Endothelial cell of umbilical vein (primary cell): ENCODE results near the gene CCER1. TPM values are rescaled to one million over a fixed set of nuclear protein-coding genes. Genes with fewer than 3 reads are reported as not detected.

Experiments used
- BruUV-seq: library from RNA; stranded (reverse); fragments of 400-500 nt; replicated peaks from 2 replicates; lab custom pipeline; 2021; lab: Mats Ljungman, UMichigan
- CTCF ChIA-PET: fragments of 300-600, 350-600 bp; sonication (Branson Sonifier 250); formaldehyde crosslinking; loops from one replicate; lab custom pipeline; 2021; ENCODE audit warnings: antibody characterized with exemption, inconsistent platforms; lab: Charles Lee
- POLR2A ChIA-PET: fragments of 300-600, 350-600 bp; sonication (Branson Sonifier 250); formaldehyde crosslinking; loops from one replicate; lab custom pipeline; 2021; ENCODE audit warnings: antibody characterized with exemption, inconsistent platforms; lab: Charles Lee
- DNase-seq: peaks from one replicate; pipeline ENCODE4 v3.0.0-alpha.2; 2011; ENCODE audit warnings: low read depth, low spot score
- FAIRE-seq: peaks from 2 replicates; lab custom pipeline; 2011; peaks lifted over from hg19 to GRCh38; lab: Jason Lieb, UNC
- H2AFZ ChIP-seq: 2 replicates; pipeline ENCODE4 v1.6.0; 2012; ENCODE audit warnings: low read depth, low read length, control low read depth, inconsistent platforms
- H3K27ac ChIP-seq: 2 replicates; pipeline ENCODE4 v1.5.1; 2011; ENCODE audit warnings: low read depth, mild to moderate bottlenecking, control low read depth, low read length, moderate library complexity; ENCODE audit not compliant: insufficient read depth
- H3K27me3 ChIP-seq, 2 experiments: 2 replicates each; pipeline versions ENCODE4 v1.6.0 to v1.6.1; 2011; ENCODE audit warnings: low read length in 2 of 2, mixed read lengths in 1 of 2; ENCODE audit not compliant: control insufficient read depth in 2 of 2, insufficient read depth in 2 of 2
- H3K36me3 ChIP-seq, 2 experiments: 2 replicates in 1 of 2; 3 replicates in 1 of 2; pipeline ENCODE4 v1.5.1; 2011; ENCODE audit warnings: low read length in 2 of 2, mild to moderate bottlenecking in 1 of 2, moderate library complexity in 1 of 2; ENCODE audit not compliant: control insufficient read depth in 2 of 2, insufficient read depth in 2 of 2; ENCODE audit errors: extremely low read depth in 1 of 2
- H3K4me1 ChIP-seq: 3 replicates; pipeline ENCODE4 v1.5.1; 2011; ENCODE audit warnings: mild to moderate bottlenecking, low read length; ENCODE audit not compliant: control insufficient read depth, insufficient read depth; ENCODE audit errors: extremely low read depth
- H3K4me2 ChIP-seq: 2 replicates; pipeline ENCODE4 v1.6.1; 2011; ENCODE audit warnings: low read length, control low read depth, mixed read lengths; ENCODE audit not compliant: insufficient read depth
- H3K4me3 ChIP-seq, 3 experiments: fragments of 200-600 bp in 1 of 3; sonication (generic), shearing (Covaris generic) in 1 of 3; replicated peaks in 1 of 3; 2 replicates each; pipeline ENCODE4 v1.5.1; 2011 to 2016; ENCODE audit warnings: control low read depth in 3 of 3, low read length in 3 of 3, mild to moderate bottlenecking in 2 of 3, inconsistent platforms in 1 of 3, low read depth in 1 of 3, moderate library complexity in 1 of 3; ENCODE audit not compliant: insufficient read depth in 1 of 3
- H3K79me2 ChIP-seq: 2 replicates; pipeline ENCODE4 v1.6.0; 2012; ENCODE audit warnings: low read length, inconsistent platforms; ENCODE audit not compliant: control insufficient read depth, insufficient read depth
- H3K9ac ChIP-seq: replicated peaks from 2 replicates; pipeline ENCODE3; 2011; ENCODE audit warnings: low read length, control low read depth; ENCODE audit not compliant: insufficient read depth; ENCODE audit errors: extremely low read depth
- H3K9me1 ChIP-seq: replicated peaks from 3 replicates; pipeline ENCODE4 v1.6.0; 2011; ENCODE audit warnings: mild to moderate bottlenecking, low read length; ENCODE audit not compliant: control insufficient read depth, insufficient read depth; ENCODE audit errors: extremely low read depth
- H3K9me3 ChIP-seq: replicated peaks from 2 replicates; pipeline ENCODE4 v1.5.1; 2012; ENCODE audit warnings: low read length, inconsistent platforms; ENCODE audit not compliant: control insufficient read depth, insufficient read depth
- H4K20me1 ChIP-seq: replicated peaks from 2 replicates; pipeline ENCODE3; 2011; ENCODE audit warnings: mild to moderate bottlenecking, low read length; ENCODE audit not compliant: control insufficient read depth, insufficient read depth; ENCODE audit errors: extremely low read depth
- CTCF ChIP-seq, 2 donors: IDR thresholded peaks; 1 replicate in 1 of 2; 2 replicates in 1 of 2; pipeline ENCODE4 v1.5.1; 2011; ENCODE audit warnings: low read length in 2 of 2, mild to moderate bottlenecking in 2 of 2, moderate library complexity in 2 of 2, control low read depth in 1 of 2, inconsistent platforms in 1 of 2, low read depth in 1 of 2; ENCODE audit not compliant: insufficient read depth in 1 of 2; ENCODE audit errors: extremely low read depth in 1 of 2
- EZH2 ChIP-seq: IDR thresholded peaks from 2 replicates; pipeline ENCODE4 v1.6.1; 2012; ENCODE audit warnings: borderline replicate concordance, low read depth, mild to moderate bottlenecking, moderate library complexity, low read length, inconsistent platforms; ENCODE audit not compliant: severe bottlenecking
- FOS ChIP-seq: IDR thresholded peaks from 2 replicates; pipeline ENCODE4 v1.6.1; 2011; ENCODE audit warnings: mild to moderate bottlenecking, low read length, moderate library complexity, borderline replicate concordance; ENCODE audit not compliant: insufficient read depth
- GATA2 ChIP-seq: IDR thresholded peaks from 2 replicates; pipeline ENCODE4 v1.7.0; 2011; ENCODE audit warnings: low read depth, mild to moderate bottlenecking, moderate library complexity, mixed read lengths, low read length; ENCODE audit not compliant: insufficient read length, insufficient read depth
- JUN ChIP-seq: IDR thresholded peaks from 2 replicates; pipeline ENCODE4 v1.6.1; 2011; ENCODE audit warnings: borderline replicate concordance, low read depth; ENCODE audit not compliant: insufficient read length, insufficient read depth
- MAX ChIP-seq: IDR thresholded peaks from 2 replicates; pipeline ENCODE4 v1.6.1; 2011; ENCODE audit not compliant: insufficient read depth, insufficient read length
- MYC ChIP-seq: IDR thresholded peaks from one replicate; pipeline ENCODE4 v1.6.1; 2011; ENCODE audit warnings: mild to moderate bottlenecking, low read depth, low read length
- POLR2A ChIP-seq: IDR thresholded peaks from 2 replicates; pipeline ENCODE4 v1.6.1; 2012; ENCODE audit warnings: low read depth, mild to moderate bottlenecking, control low read depth, low read length
- POLR2AphosphoS5 ChIP-seq: IDR thresholded peaks from 2 replicates; pipeline ENCODE4 v1.6.1; 2012; ENCODE audit warnings: low read depth, mild to moderate bottlenecking, control low read depth, low read length, moderate library complexity; ENCODE audit not compliant: insufficient read depth
- dilution Hi-C: fragments of 300-500 bp; cut with MboI; formaldehyde crosslinking; loops from one replicate; pipeline ENCODE4 v1.15.0; 2019; ENCODE audit warnings: low sequenced_read_pairs; ENCODE audit not compliant: extremely low pct_ligation_motif_present
- intact Hi-C: fragments of 100-400 bp; cut with micrococcal nuclease; formaldehyde crosslinking; loops from one replicate; pipeline ENCODE4 v1.10.0; 2022
- polyA plus RNA-seq, 4 experiments: library from polyadenylated mRNA; depleted of rRNA in 3 of 4; stranded (reverse) in 3 of 4; unstranded in 1 of 4; fragments of >200 nt; gene quantifications; 2 replicates each; pipeline versions ENCODE4 v1.2.1 to v1.2.3, GENCODE V29; 2011 to 2012; ENCODE audit warnings: missing spikeins in 1 of 4
- total RNA-seq: library from RNA; stranded (reverse); gene quantifications from 2 replicates; pipeline ENCODE4 v1.2.3, GENCODE V29; 2021

Gene CCER1
- total and polyA plus RNA-seq, 2 donors (not counting 3 experiments of a cell fraction or from before 2014, with no cell fraction given): not detected

- Histone ChIP-seq H2AFZ (no peak overlapping the region), H3K9me1 (peaks cover 2% of the 10 kb centered on the region), H3K79me2 (no peaks in the 10 kb centered on the region), H4K20me1 (no peaks in the 10 kb centered on the region), H3K4me3 (no peak overlapping the region), H3K27me3 (no peaks in the 10 kb centered on the region), H3K9ac (no peak overlapping the region), H3K36me3 (no peaks in the 10 kb centered on the region), H3K4me2 (no peak overlapping the region), H3K9me3 (no peaks in the 10 kb centered on the region), H3K4me1 (peaks cover 10% of the 10 kb centered on the region), H3K27ac (no peak overlapping the region)
- no TSS peak for BruUV-seq
- DNase-seq (no peak), FAIRE-seq (no peak)
- intact Hi-C loops (no loop called here), dilution Hi-C loops (no loop called here)
- ChIA-PET POLR2A (no interaction called here), CTCF (interaction anchor here (1.6 to 3.7 kb wide), 2 partner anchors 16 to 20 kb away, joined by 6 to 14 read pairs; no protein-coding TSS in a partner anchor)
- TF ChIP-seq MAX (no peak), POLR2A (no peak), MYC (no peak), JUN (no peak), CTCF (IDR thresholded peaks at IDR 0.05; ENCODE audit: extremely low read depth in 1 of 2, insufficient read depth in 1 of 2, low read depth in 1 of 2, low read length in 2 of 2) (no peak), GATA2 (no peak), EZH2 (no peak), FOS (no peak), POLR2AphosphoS5 (no peak)
Measured at GRCh38 chr12:90924406-90924805, 30.6 kb downstream of the CCER1 start.
